Heart left ventricle (tissue), 16 donors: ENCODE results near the gene MYO1B. TPM values are rescaled to one million over a fixed set of nuclear protein-coding genes. Genes with fewer than 3 reads are reported as not detected.

ENCODE experiments used
- ATAC-seq, 4 donors: fragments of 200-7000 bp; cut with Tn5 transposase; one replicate each; pipeline ENCODE4 v1.9.1; 2020 to 2022; ENCODE audit warnings: moderate library complexity in 4 of 4, mild to moderate bottlenecking in 3 of 4, moderate number of reproducible peaks in 1 of 4
- DNase-seq, 5 donors: peaks; one replicate each; pipeline ENCODE4 v3.0.0-alpha.2; 2020
- H3K27ac ChIP-seq, 12 donors: fragments of 200-600 bp; sonication (generic) in 4 of 12; one replicate each; pipeline versions ENCODE4 v1.5.0 to v1.8.0; 2016 to 2022; ENCODE audit warnings: mild to moderate bottlenecking in 2 of 12
- H3K27me3 ChIP-seq, 9 donors: fragments of 200-600 bp; sonication (generic) in 2 of 9; one replicate each; pipeline versions ENCODE4 v1.5.1 to v1.8.0; 2016 to 2022; ENCODE audit warnings: mild to moderate bottlenecking in 3 of 9
- H3K36me3 ChIP-seq, 9 donors: fragments of 200-600 bp; sonication (generic) in 2 of 9; one replicate each; pipeline versions ENCODE4 v1.5.0 to v1.8.0; 2018 to 2022; ENCODE audit warnings: mild to moderate bottlenecking in 2 of 9
- H3K4me1 ChIP-seq, 12 donors: fragments of 200-600 bp; sonication (generic) in 4 of 12; one replicate each; pipeline versions ENCODE4 v1.5.0 to v1.8.0; 2016 to 2022; ENCODE audit warnings: mild to moderate bottlenecking in 3 of 12
- H3K4me3 ChIP-seq, 12 donors: fragments of 200-600 bp; sonication (generic) in 4 of 12; one replicate each; pipeline versions ENCODE4 v1.5.0 to v1.8.0; 2017 to 2022; ENCODE audit warnings: mild to moderate bottlenecking in 9 of 12, moderate library complexity in 4 of 12
- H3K9me3 ChIP-seq, 12 donors: fragments of 200-600 bp; sonication (generic) in 4 of 12; one replicate each; pipeline versions ENCODE4 v1.5.0 to v1.8.0; 2016 to 2022; ENCODE audit warnings: mild to moderate bottlenecking in 1 of 12
- CTCF ChIP-seq, 12 donors: fragments of 200-600 bp; sonication (generic) in 4 of 12; IDR thresholded peaks; one replicate each; pipeline versions ENCODE4 v1.5.0 to v1.8.0; 2018 to 2022; ENCODE audit warnings: antibody characterized with exemption in 12 of 12, mild to moderate bottlenecking in 5 of 12
- POLR2A ChIP-seq, 2 donors: fragments of 450-650 bp; IDR thresholded peaks; one replicate each; pipeline ENCODE4 v1.6.1; 2017; ENCODE audit warnings: antibody characterized with exemption in 2 of 2, mild to moderate bottlenecking in 2 of 2, moderate library complexity in 2 of 2
- WGBS, 4 donors: extraction: QIAGEN DNeasy Blood & Tissue Kit in 2 of 4; methylation state at CpG; one replicate each; pipeline versions ENCODE4 v1.1.5 to v1.1.7; 2013 to 2018; 5-methylcytosine and 5-hydroxymethylcytosine counted together
- intact Hi-C, 10 donors: fragments of 100-400 bp; cut with DNase I; formaldehyde crosslinking; loops; one replicate each; pipeline versions ENCODE4 v1.11.1 to v1.14.2; 2022
- polyA plus RNA-seq, 2 donors: library from polyadenylated mRNA; stranded (reverse); fragments of 200-250 nt; gene quantifications; one replicate each; pipeline ENCODE4 v1.2.3, GENCODE V29; 2013
- total RNA-seq, 9 donors: library from RNA; depleted of rRNA in 2 of 9; stranded (reverse); fragments of >200 nt in 2 of 9; fragmentation: NEBNext Ultra II Directional in 3 of 9; extraction: Animal tissue kit (Norgen Biotek cat#: 25700) in 3 of 9; gene quantifications; one replicate each; pipeline versions ENCODE4 v1.1.0 to v1.2.4, GENCODE V29; 2016 to 2023
- donor health status: ischemic (EF 13 %, LVEDD 7.1; RV severe dilation, severe dysfunction).
- donor health status: healthy with polysubstance abuse.
- donor health status: DM: no; HTN: yes; CAD: no.
- donor health status: DM: no; HTN: no; CAD: no.
- donor health status: ischemic (EF 25% LVEDD 6.9; RV normal size, moderate dysfunction).
- donor health status: ischemic (EF 25% LVEDD 5.7; RV mildly dilated, moderate dysfunction).
- donor health status: healthy.
- donor health status: DM: yes; HTN: yes; CAD: no.
- donor health status: ischemic (EF 35%, LVEDD 5.7; RV mildly dilated, moderate dysfunction).
- donor health status: nonischemic (EF 11% LVEDD 7.7; RV severe dilation, severe dysfunction).
- donor health status: DM: yes; HTN: yes; CAD: no.
- donor health status: PGD.
- donor health status: ischemic (EF 29% LVEDD 5.4; RV normal size, mild dysfunction).
- donor health status: nonischemic (EF 23%, LVEDD 6.1; RV moderate dilation, normal function).

Gene MYO1B
- total and polyA plus RNA-seq, 11 donors: 7.8 to 47.3 (median 15.8) TPM

DNA sequence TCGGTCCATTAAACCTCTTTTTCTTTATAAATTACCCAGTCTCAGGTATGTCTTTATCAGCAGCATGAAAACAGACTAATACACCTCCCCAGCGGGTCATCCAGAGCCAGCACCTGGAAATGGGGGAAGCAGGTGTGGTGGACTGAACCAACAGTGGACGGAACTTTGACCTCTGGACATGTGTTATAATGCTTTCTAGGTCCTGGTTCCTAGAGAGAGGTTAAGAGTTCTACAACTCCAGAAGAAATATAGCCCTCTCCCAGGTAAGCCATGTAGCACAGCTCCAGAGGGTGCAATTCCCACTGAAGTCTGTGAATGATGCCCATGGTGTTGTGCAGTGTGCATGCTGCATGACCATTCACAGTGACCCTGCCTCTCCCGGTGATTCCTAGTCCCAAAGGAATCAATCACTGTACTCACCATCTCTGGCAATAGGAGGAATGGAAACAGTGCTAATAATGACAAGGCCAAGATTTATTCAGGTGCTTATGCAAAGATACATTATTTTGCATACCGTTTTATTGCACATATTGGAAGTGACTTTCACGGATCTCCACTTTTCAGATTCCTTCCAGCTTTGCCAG is 45.2 kb upstream of the MYO1B start:
- 94 to 96% (median 95%) methylated on average over 6 of the region's 6 CpGs for WGBS, 4 donors
- no peak for ATAC-seq
- no peaks in the 10 kb centered on the region for H3K27me3 ChIP-seq
- peaks cover 0 to 15% (median 0%) of the 10 kb centered on the region in 12 donors for H3K9me3 ChIP-seq
- no peak for DNase-seq
- intact Hi-C loops: no loop called here
- H3K27ac ChIP-seq: no peak overlapping the region
- no peaks in the 10 kb centered on the region for H3K36me3 ChIP-seq
- no peak overlapping the region for H3K4me3 ChIP-seq
- TF ChIP-seq CTCF (IDR thresholded peaks at IDR 0.05) (no peak), POLR2A (IDR thresholded peaks at IDR 0.05) (no peak)
- peaks cover 0 to 34% (median 0%) of the 10 kb centered on the region in 12 donors for H3K4me1 ChIP-seq

- Histone ChIP-seq H3K4me1 (peaks cover 0 to 35% (median 0%) of the 10 kb centered on the region in 12 donors), H3K27me3 (no peaks in the 10 kb centered on the region), H3K36me3 (no peaks in the 10 kb centered on the region), H3K4me3 (no peak overlapping the region), H3K9me3 (peaks cover 0 to 15% (median 0%) of the 10 kb centered on the region in 12 donors), H3K27ac (no peak overlapping the region)
- intact Hi-C loops: no loop called here
- ATAC-seq: no peak
- DNase-seq: no peak
- TF ChIP-seq POLR2A (IDR thresholded peaks at IDR 0.05): no peak
- TF ChIP-seq CTCF (IDR thresholded peaks at IDR 0.05): no peak
- 88 to 96% (median 94%) methylated on average over 1 of the region's 1 CpG for whole genome bisulfite sequencing, 4 donors
Measured at GRCh38 chr2:191200910-191201309, 44.3 kb upstream of the MYO1B start.

- TF ChIP-seq POLR2A (IDR thresholded peaks at IDR 0.05) (no peak), CTCF (IDR thresholded peaks at IDR 0.05) (no peak)
- WGBS, 4 donors: 26 to 52% (median 35%) methylated on average over 2 of the region's 2 CpGs
- Histone ChIP-seq H3K9me3 (peaks cover 0 to 15% (median 0%) of the 10 kb centered on the region in 12 donors), H3K36me3 (no peaks in the 10 kb centered on the region), H3K4me1 (peaks cover 0 to 35% (median 0%) of the 10 kb centered on the region in 12 donors), H3K4me3 (no peak overlapping the region), H3K27ac (peak overlapping the region in 8 of 12 donors; percentile 4 to 85 (median 26)), H3K27me3 (no peaks in the 10 kb centered on the region)
- intact Hi-C loops: no loop called here
- ATAC-seq (peak in 3 of 4 donors; percentile 37 to 78 (median 53)), DNase-seq (no peak)
Measured at GRCh38 chr2:191202209-191202721, 42.9 kb upstream of the MYO1B start.

GRCh38 chr2:191202881-191203397 is 42.3 kb upstream of the MYO1B start:
- Histone ChIP-seq H3K9me3 (peaks cover 0 to 15% (median 0%) of the 10 kb centered on the region in 12 donors), H3K36me3 (no peaks in the 10 kb centered on the region), H3K27ac (peak overlapping the region in 6 of 12 donors; percentile 4 to 85 (median 30)), H3K4me3 (no peak overlapping the region), H3K27me3 (no peaks in the 10 kb centered on the region), H3K4me1 (peaks cover 0 to 35% (median 0%) of the 10 kb centered on the region in 12 donors)
- WGBS, 4 donors: 37 to 46% (median 41%) methylated on average over 5 of the region's 5 CpGs
- DNase-seq (peak in 4 of 5 donors; percentile 22 to 58 (median 32)), ATAC-seq (peak; percentile 68 to 89 (median 82))
- intact Hi-C loops: no loop called here
- no peak for TF ChIP-seq POLR2A (IDR thresholded peaks at IDR 0.05)
- TF ChIP-seq CTCF (IDR thresholded peaks at IDR 0.05): no peak
